ENCODE results near the gene CAND1.

DNA sequence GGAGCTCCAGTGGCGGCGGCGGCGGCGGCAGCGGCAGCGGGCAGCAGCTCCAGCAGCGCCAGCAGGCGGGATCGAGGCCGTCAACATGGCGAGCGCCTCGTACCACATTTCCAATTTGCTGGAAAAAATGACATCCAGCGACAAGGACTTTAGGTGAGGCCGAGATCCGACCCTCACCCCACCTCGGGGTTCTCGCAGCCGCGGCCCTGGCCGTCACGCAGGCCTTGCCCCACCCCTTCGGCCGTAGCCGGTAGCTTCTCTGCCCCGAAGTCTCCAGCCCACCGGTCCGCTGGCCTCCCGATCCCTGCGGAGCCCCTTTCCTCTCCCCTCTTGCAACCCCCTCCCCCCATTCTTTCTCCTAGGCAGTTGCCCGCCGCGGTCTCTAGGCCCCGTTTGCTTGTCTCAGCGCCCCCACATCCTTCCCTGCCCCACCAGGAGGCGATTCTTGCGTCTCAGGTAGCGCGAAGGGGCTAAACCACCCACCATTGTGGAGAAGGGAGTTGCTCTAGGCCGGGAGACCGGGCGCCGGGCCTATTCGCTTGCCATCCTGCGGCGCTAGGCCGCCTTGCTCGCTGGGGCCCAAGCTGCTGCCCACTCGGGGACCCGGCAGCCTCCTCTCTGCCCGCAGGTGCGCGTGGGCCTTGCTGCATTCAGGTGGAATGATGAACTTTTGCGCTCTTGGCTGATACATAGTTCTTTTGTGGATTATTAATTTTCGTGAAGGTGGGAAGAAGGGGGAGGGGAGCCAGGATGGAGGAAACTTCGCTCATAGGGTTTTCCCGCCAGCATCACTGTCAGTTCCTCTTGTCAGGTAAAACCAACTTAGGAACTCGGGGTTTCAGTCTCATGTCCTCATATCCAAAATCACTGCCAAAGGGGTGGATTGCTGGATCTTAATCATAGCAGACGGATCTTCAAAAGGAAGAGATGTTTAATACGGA is 745 bp downstream of the CAND1 start:
- TF ChIP-seq SUZ12 (IDR thresholded peaks at IDR 0.05; ENCODE audit: extremely low read depth, insufficient read depth, insufficient read length) (no peak), ZNF274 (IDR thresholded peaks at IDR 0.05; ENCODE audit: low read depth, low read length) (no peak)

Measured in NT2/D1 (cell line).